CD4-positive, alpha-beta T cell treated with Interleukin-15 for 1 hour (primary cell): Measurements from ENCODE around the gene SLC25A36.
A peak's percentile ranks its signal among the peaks of the same experiment; 100 is the strongest.

Experiments
- DNase-seq: peaks from one replicate; pipeline ENCODE4 v3.0.0-alpha.2; 2020

Gene SLC25A36

GRCh38 chr3:140941434-140942220 is at the start of gene SLC25A36:
TSS of gene SLC25A36 (plus strand) at chr3:140941836. CDS start at chr3:140942055, 219 bp downstream.
- peak; percentile 95 for DNase-seq

GRCh38 chr3:140896997-140897396 is 44.6 kb upstream of the SLC25A36 start:
- DNase-seq = no peak

GRCh38 chr3:140898340-140899180 is 43.1 kb upstream of the SLC25A36 start:
- no peak for DNase-seq

GRCh38 chr3:140899363-140899762 is 42.3 kb upstream of the SLC25A36 start:
- no peak for DNase-seq

- DNase-seq = no peak
These were observed 38.8 kb upstream of the SLC25A36 start for GRCh38 chr3:140902791-140903190.

GRCh38 chr3:140903196-140903595 is 38.4 kb upstream of the SLC25A36 start:
- DNase-seq = no peak

GRCh38 chr3:140904521-140904920 is 37.1 kb upstream of the SLC25A36 start:
- DNase-seq = no peak

GRCh38 chr3:140905559-140905958 is 36.1 kb upstream of the SLC25A36 start:
- DNase-seq = no peak

GRCh38 chr3:140906785-140907184 is 34.9 kb upstream of the SLC25A36 start:
- DNase-seq = no peak

GRCh38 chr3:140910860-140911259 is 30.8 kb upstream of the SLC25A36 start:
- DNase-seq = no peak

- DNase-seq = no peak
These were observed 29.8 kb upstream of the SLC25A36 start for GRCh38 chr3:140911822-140912221.

- DNase-seq = no peak
These were observed 27.9 kb upstream of the SLC25A36 start for GRCh38 chr3:140913728-140914127.

- no peak for DNase-seq
These were observed 27.2 kb upstream of the SLC25A36 start for GRCh38 chr3:140914384-140914945.

- DNase-seq = no peak
These were observed 25.0 kb upstream of the SLC25A36 start for GRCh38 chr3:140916603-140917002.

- DNase-seq = no peak
These were observed 23.9 kb upstream of the SLC25A36 start for GRCh38 chr3:140917772-140918171.

- DNase-seq = no peak
These were observed 21.6 kb upstream of the SLC25A36 start for GRCh38 chr3:140920029-140920428.

- no peak for DNase-seq
These were observed 19.0 kb upstream of the SLC25A36 start for GRCh38 chr3:140922634-140923033.

GRCh38 chr3:140924097-140924873 is 17.4 kb upstream of the SLC25A36 start:
- no peak for DNase-seq

GRCh38 chr3:140927279-140928069 is 14.2 kb upstream of the SLC25A36 start:
- no peak for DNase-seq

- no peak for DNase-seq
These were observed 12.2 kb upstream of the SLC25A36 start for GRCh38 chr3:140929446-140929845.

- DNase-seq = no peak
These were observed 10.6 kb upstream of the SLC25A36 start for GRCh38 chr3:140931016-140931454.

GRCh38 chr3:140931801-140932200 is 9.8 kb upstream of the SLC25A36 start:
- no peak for DNase-seq
